HG02610 (cell line): ENCODE data around the gene BBX.
"Not testable (repeated sequence)": the region's sequence is repeated elsewhere in the genome, so short reads cannot be mapped to it uniquely, and the experiment has no call there.

Source experiments
- ATAC-seq: cut with Tn5 transposase; IDR thresholded peaks from one replicate; pipeline ENCODE4 v1.9.1; 2021; ENCODE audit warnings: mild to moderate bottlenecking, moderate library complexity; ENCODE audit not compliant: unreplicated experiment

The BBX gene

DNA sequence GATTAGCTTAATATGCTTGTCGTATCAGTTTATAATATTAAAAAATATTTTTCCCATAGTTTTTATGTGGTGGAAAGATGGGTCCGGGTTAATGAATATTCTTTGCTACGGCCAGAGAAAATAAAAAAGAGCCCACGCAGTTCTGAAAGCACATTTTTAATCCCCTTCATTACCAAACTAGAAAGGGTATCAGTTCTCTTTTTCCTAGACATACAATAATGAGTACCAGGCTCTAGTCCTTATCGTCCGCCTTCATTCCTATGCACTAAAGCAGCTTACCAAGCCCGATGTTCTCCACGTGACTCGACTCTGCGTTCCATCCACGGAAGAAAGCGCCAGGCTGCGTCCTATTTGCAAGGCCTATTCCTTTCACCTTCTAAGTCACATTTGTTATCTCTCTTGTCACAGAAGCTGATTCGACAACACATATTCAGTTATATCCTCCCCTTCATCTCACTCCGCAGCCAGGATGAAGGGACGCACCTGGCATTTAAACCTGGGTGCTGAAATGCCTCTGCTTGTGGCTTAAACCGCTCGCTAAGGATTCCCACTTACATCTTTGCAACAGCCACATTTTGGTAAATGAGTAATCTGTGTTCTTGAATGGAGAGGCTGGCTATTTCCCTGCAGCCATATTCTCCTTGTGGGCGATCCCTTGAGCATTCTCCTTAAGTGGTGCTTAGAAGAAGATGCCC, 311.1 kb downstream of the BBX start:
- ATAC-seq = no peak

GRCh38 chr3:107835001-107835400, 312.2 kb downstream of the BBX start:
- not testable (repeated sequence) for ATAC-seq

DNA sequence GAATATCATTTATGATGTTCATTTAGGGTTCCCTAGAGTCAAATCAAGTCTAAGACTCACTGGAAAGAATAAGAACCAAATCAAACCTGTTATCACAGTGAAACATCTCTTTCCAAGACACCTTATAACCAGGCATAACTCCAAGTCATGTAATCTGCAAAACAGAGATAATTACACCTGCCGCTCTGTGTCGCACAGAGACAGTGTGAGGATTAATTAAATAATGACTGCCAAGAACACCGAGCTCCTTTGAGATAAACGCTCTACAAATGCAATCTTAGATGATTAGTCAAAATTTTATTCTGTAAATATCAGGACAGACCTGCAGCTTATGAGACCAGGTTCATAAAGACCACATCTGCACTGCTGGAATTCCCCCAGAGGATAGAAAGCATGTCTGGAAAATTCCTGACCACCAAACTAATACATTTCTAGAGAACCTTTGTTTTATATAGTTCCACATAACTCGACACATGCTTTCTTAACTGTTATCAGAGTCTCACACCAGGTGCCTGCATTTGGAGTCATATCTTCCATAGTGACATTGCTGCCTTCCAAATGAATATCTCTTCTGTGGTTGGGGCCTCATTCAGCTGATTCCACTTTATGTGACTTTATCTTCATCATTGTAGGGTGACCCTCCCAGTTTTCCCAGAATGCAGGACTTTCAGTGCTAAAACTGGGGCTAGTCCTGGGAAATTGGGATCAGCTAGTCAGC, 315.3 kb downstream of the BBX start:
- no peak for ATAC-seq

GRCh38 chr3:107841831-107842230, 319.1 kb downstream of the BBX start:
- ATAC-seq = no peak

DNA sequence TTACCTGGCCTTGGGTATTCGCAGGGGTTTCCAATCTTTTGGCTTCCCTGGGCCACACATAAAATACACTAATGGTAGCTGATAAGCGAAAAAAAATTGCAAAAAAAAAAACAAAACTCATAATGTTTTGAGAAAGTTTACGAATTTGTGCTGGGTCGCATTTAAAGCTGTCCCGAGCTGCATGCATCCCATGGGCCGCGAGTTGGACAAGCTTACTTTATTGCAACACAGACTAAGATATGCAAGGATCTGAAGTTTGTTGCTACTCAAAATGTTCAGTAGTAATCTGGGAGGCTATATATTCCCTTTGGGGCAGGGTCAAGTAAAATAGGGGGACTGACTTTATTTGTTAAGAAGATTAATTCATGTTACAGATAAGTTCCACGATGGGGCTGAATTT, 320.2 kb downstream of the BBX start:
- no peak for ATAC-seq

DNA sequence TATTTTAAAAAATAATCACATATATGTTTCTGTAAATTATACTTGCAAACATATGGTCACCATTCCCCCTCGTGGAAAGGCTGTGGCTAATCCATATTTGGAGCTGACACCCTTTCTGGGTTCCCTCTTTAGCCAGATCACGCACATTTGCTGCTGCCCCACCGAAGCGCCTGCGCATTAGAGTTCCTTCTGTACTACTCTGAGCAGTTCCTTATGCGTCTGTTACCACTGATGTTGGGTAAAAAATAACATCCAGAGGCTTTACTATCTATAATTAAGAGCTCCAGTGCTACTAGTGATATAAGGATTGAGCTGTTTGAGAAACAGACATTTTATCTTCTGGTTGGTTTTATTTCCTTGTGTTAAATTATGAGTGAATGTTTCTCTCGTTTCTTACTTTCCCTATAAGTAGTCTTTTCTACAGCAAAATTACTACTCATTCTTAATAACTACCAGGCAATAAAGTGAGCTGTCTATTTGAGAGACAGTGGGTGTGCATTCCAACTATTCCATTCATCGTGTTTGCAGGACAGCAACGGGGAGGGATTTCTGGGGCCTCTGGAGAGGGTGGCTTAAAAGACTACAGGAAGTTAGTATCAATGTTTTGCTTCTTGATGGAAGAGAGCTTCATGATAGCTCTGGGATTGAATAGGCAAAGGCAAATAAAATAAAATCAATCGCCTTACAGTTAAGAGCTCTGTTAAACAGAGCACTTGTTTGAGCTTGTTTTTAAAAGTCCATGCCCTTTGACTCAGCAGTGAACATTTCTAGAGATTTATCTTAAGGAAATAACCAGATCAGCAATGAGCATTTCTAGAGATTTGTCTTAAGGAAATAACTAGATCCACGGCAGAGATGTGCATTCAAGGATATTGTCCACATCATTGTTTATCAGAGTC, 322.9 kb downstream of the BBX start:
- no peak for ATAC-seq

DNA sequence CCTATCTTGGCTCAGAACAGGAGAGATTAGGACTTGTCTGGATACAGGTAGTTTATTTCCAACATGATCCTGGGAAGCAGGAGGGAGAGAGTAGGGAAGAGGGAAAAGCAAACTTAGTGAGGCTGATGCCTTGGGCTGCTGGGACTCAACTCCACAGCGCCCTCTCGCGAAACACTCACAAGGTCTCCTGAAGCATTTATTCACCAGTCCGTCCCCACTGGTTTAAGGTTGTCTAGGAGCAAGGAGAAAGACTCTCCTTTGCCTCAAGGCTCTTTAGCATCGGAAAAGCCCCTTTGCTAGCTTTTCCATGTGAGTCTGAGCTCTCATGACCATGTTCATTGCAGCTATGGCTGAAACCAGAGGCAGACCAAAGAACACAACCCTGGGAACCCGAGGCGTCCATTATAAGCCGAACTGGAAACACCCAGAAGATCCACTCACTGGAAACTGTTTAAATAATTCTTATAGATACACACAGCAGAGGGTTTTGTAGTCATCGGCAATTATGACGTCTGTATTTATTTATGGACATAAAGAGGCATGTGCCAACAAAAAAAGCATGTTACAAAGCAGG, 323.6 kb downstream of the BBX start:
- no peak for ATAC-seq

DNA sequence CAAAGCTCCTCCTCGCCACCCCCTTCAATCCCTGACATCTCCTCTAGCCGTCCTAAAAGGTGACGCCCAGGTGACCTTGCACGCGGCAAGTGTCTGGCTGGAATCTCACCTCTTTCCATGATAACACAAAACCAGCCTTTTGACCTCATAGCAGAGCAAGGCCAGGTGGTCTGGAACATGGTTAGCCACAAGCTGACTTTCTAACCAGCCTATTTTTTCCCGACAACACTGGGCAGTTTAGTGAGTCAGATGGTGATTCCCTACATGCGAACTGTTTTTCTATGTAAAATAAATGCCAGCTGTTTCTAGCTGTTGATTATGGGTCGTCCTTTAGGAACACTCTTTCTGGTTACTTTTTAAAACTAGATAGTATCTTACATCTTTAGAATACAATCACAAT, 325.0 kb downstream of the BBX start:
- ATAC-seq = no peak

DNA sequence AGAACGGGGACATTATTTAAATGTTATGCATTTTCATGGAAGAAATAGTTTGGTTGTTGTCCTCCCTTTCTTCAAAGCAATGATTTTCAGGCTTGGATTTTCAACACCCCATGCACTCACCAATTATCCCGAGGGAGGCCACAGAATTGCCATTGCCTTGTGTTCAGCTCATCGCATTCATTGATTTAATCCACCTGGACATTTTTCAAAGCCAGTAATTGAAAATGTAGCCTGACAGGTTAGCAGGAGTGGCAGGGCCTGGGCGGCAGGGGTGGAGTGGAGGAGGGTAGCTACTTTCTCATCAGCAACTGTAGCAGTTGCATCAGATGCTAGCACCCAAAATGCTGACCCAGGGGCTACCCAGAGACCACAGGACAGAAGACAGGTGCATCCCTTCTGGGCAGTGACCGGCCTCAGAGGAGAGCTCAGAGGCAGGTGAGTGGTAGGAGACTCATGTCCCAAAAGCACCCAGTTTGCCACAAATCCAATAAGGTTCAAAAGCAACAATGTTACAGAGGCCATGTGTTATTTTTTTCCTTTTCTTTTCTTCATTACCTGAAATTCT, 325.7 kb downstream of the BBX start:
- no peak for ATAC-seq

GRCh38 chr3:107850681-107851080, 327.9 kb downstream of the BBX start:
- peak; percentile 78 for ATAC-seq

GRCh38 chr3:107853821-107854220, 331.1 kb downstream of the BBX start:
- ATAC-seq = no peak

DNA sequence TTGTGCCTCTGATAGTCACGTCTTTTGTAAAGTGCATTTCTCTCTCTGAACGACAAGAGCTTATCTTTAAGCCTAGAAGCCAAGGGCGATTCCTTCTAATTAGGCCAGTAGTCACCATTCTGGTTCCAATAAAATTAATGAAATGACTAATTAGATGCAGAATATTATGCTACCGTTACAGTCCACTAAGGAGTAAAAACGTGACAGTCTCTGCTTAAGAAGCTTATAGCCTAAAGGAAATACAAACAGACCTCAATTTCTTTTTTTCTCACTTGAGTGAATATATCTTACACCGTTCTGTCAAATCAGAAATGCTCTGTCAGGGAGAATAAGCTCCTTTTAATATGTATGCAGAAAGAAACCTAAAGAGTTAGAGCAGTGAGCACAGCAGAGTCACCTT, 332.0 kb downstream of the BBX start:
- ATAC-seq = no peak

- ATAC-seq = no peak
Measured at GRCh38 chr3:107855710-107856109, 332.9 kb downstream of the BBX start.

DNA sequence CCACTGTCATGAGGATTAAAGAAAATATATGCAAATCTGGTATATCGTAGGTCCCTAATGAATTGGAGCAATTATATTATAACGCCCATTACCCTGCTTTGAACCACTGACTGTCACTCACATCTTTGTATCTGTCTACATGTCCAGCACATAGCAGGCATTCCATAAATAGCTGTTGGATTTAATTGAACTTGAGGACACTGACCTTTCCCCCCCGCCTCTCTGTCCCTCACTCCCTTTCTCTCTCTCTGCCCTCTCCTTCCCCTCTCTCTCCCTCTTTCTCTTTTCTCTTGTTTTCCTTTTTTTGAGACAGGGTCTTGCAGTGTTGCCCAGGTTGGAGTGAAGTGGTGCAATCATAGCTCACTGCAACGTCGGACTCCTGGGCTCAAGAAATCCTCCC, 335.1 kb downstream of the BBX start:
- no peak for ATAC-seq

- no peak for ATAC-seq
Measured at GRCh38 chr3:107858876-107859275, 336.1 kb downstream of the BBX start.
